ENCODE results near the gene ARID2. TPM values are rescaled to one million over a fixed set of nuclear protein-coding genes. Genes with fewer than 3 reads are reported as not detected.

ARID2 gene
- total RNA-seq, 1 experiment from 2014 or later: 17.5 TPM

DNA sequence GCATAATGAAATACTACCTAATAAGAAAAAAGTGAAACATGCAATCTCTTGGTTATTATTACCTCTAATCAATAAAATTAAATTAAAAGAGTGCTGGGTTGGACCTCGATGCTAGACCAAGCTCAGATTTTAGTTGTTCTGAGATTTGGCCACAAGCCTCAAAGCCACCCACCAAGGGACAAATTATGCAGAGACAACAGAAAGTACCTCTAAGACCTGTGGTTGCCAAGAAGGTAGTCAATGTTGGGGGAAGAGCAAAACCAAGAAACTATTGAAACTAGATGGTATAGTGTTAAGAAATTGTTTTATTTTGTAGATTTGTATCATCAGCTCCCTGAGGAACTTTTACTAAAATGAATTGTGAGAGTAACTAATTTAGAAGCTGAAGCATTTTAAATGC is 43.8 kb upstream of the ARID2 start:
- Mint-ChIP-seq H3K4me1 (ENCODE audit: low read depth, unreplicated experiment) (peaks cover 9% of the 10 kb centered on the region), H3K9me3 (ENCODE audit: low read depth, unreplicated experiment) (no peaks in the 10 kb centered on the region), H3K4me3 (ENCODE audit: low read depth, unreplicated experiment) (no peak overlapping the region), H3K27me3 (ENCODE audit: unreplicated experiment) (no peaks in the 10 kb centered on the region), H3K27ac (ENCODE audit: unreplicated experiment) (no peak overlapping the region), H3K36me3 (ENCODE audit: insufficient read depth, unreplicated experiment) (no peaks in the 10 kb centered on the region)
- BruUV-seq (replicated peaks): no TSS peak
- intact Hi-C loops (cut with micrococcal nuclease; ENCODE audit: unreplicated experiment): no loop called here
- DNase-seq: no peak
- TF ChIP-seq, protein P1, sequence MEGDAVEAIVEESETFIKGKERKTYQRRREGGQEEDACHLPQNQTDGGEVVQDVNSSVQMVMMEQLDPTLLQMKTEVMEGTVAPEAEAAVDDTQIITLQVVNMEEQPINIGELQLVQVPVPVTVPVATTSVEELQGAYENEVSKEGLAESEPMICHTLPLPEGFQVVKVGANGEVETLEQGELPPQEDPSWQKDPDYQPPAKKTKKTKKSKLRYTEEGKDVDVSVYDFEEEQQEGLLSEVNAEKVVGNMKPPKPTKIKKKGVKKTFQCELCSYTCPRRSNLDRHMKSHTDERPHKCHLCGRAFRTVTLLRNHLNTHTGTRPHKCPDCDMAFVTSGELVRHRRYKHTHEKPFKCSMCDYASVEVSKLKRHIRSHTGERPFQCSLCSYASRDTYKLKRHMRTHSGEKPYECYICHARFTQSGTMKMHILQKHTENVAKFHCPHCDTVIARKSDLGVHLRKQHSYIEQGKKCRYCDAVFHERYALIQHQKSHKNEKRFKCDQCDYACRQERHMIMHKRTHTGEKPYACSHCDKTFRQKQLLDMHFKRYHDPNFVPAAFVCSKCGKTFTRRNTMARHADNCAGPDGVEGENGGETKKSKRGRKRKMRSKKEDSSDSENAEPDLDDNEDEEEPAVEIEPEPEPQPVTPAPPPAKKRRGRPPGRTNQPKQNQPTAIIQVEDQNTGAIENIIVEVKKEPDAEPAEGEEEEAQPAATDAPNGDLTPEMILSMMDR (IDR thresholded peaks at IDR 0.05; ENCODE audit: unreplicated experiment): no peak
- CTCF ChIA-PET: no interaction called here

DNA sequence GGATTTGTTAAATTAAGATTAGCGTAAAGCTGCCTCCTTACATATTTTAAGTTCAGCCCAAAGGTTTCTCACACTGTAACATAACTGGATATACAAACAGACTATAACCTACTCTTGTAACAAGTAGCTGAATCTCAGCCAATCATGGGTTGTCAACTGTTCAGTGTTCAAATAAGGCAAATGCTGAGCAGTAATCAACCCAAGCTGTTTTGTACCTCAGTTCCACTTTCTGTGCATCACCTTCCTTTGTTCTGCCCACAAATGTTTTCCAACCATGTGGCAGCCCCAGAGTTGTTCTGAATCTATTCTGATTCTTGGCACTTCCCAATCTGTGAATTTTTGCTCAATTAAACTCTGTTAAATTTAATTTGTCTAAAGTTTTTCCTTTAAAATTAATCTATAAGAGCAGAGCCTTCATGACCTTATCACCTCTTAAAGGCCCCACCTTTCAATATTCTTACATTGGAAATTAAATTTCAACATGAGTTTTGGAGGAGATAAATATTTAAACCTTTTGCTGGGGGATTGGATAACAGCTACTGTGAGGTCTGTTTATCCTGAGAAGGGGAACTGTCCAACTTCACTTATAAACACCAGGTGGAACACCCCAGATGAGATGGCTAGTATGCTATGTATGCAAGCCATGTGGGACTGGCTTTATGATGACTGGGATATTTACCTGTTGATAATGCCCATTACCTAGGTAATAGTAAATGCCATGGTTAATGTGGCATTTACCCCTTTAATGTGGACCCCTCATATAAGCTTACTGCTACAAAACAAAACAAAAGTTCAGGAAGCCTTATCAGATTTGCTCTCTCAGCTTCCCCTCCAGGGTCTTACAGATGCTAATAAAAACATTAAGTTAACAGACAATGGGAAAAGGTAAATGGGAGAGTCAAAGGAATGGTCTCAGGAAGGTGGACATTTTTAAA is 42.2 kb upstream of the ARID2 start:
- Mint-ChIP-seq H3K27me3 (ENCODE audit: unreplicated experiment) (no peaks in the 10 kb centered on the region), H3K4me3 (ENCODE audit: low read depth, unreplicated experiment) (no peak overlapping the region), H3K27ac (ENCODE audit: unreplicated experiment) (no peak overlapping the region), H3K4me1 (ENCODE audit: low read depth, unreplicated experiment) (peaks cover 9% of the 10 kb centered on the region), H3K9me3 (ENCODE audit: low read depth, unreplicated experiment) (no peaks in the 10 kb centered on the region), H3K36me3 (ENCODE audit: insufficient read depth, unreplicated experiment) (no peaks in the 10 kb centered on the region)
- TF ChIP-seq, protein P1 (IDR thresholded peaks at IDR 0.05; ENCODE audit: unreplicated experiment): no peak
- no TSS peak for BruUV-seq (replicated peaks)
- CTCF ChIA-PET: no interaction called here
- intact Hi-C loops (cut with micrococcal nuclease; ENCODE audit: unreplicated experiment): no loop called here
- DNase-seq: no peak

DNA sequence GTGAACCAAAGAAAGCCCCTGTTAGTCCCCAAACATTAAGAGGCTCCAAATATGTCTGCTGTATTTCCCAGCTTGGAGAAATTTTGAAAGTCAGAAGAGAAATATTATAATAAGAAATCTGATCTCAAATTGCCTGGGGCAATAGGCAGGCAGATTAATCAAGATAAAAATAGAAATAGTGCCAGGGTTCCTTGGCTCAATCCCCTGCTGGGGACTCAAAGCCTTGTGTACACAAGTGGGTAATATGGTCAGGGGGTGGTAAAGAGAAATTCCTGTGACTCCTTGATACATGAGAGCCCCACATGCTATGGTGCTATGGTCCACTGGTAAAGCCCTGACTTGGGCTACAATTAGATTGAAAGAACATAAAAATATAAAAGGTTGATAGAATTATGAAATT is 41.3 kb upstream of the ARID2 start:
- CTCF ChIA-PET: no interaction called here
- DNase-seq: no peak

DNA sequence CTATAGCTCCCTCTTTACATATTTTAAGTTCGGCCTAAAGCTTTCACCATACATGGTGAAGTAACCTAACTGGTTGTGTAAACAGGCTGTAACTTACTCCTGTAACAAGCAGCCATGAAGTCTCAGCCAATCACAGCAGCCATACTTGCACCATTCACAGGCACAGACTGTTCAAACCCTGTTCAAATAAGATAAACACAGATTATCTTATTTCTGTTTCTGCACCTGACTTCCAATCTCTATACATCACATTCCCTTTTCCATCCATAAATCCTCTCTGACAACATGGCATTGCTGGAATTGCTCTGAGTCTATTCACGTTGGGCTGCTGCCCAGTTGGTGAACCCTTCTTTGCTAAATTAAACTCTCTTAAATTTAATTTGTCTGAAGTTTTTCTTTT is 34.5 kb upstream of the ARID2 start:
- Mint-ChIP-seq H3K27ac (ENCODE audit: unreplicated experiment) (no peak overlapping the region), H3K9me3 (ENCODE audit: low read depth, unreplicated experiment) (peaks cover 2% of the 10 kb centered on the region), H3K4me1 (ENCODE audit: low read depth, unreplicated experiment) (no peaks in the 10 kb centered on the region), H3K4me3 (ENCODE audit: low read depth, unreplicated experiment) (no peak overlapping the region), H3K36me3 (ENCODE audit: insufficient read depth, unreplicated experiment) (no peaks in the 10 kb centered on the region), H3K27me3 (ENCODE audit: unreplicated experiment) (no peaks in the 10 kb centered on the region)
- intact Hi-C loops (cut with micrococcal nuclease; ENCODE audit: unreplicated experiment): no loop called here
- CTCF ChIA-PET: no interaction called here
- no peak for DNase-seq
- TF ChIP-seq, protein P1 (IDR thresholded peaks at IDR 0.05; ENCODE audit: unreplicated experiment): no peak
- BruUV-seq (replicated peaks): no TSS peak

More for the DNA sequence above, 41.3 kb upstream of the ARID2 start:
- Mint-ChIP-seq H3K9me3 (ENCODE audit: low read depth, unreplicated experiment) (no peaks in the 10 kb centered on the region), H3K27me3 (ENCODE audit: unreplicated experiment) (no peaks in the 10 kb centered on the region), H3K4me1 (ENCODE audit: low read depth, unreplicated experiment) (peaks cover 9% of the 10 kb centered on the region), H3K4me3 (ENCODE audit: low read depth, unreplicated experiment) (no peak overlapping the region), H3K27ac (ENCODE audit: unreplicated experiment) (no peak overlapping the region), H3K36me3 (ENCODE audit: insufficient read depth, unreplicated experiment) (no peaks in the 10 kb centered on the region)
- BruUV-seq (replicated peaks): no TSS peak
- intact Hi-C loops (cut with micrococcal nuclease; ENCODE audit: unreplicated experiment): no loop called here
- TF ChIP-seq, protein P1 (IDR thresholded peaks at IDR 0.05; ENCODE audit: unreplicated experiment): no peak
